Stimulated activated CD4-positive, alpha-beta T cell treated with anti-CD3 and anti-CD28 coated beads, Interleukin-12 subunit alpha, Interleukin-12 subunit beta, amount 100 ng/mL, for 4 hours (primary cell): ENCODE data around the gene PCED1A.
"Not testable (repeated sequence)": the region's sequence is repeated elsewhere in the genome, so short reads cannot be mapped to it uniquely, and the experiment has no call there.

Experiments
- DNase-seq: peaks from one replicate; pipeline ENCODE4 v3.0.0-alpha.2; 2020

The PCED1A gene

GRCh38 chr20:2865630-2866029, 25.2 kb upstream of the PCED1A start:
- DNase-seq: peak; percentile 36

GRCh38 chr20:2865101-2865500, 24.6 kb upstream of the PCED1A start:
- DNase-seq: no peak

GRCh38 chr20:2864626-2865025, 24.2 kb upstream of the PCED1A start:
- DNase-seq: no peak

- DNase-seq: no peak
These were observed 19.1 kb upstream of the PCED1A start for GRCh38 chr20:2859330-2860121.

- DNase-seq: no peak
These were observed 18.1 kb upstream of the PCED1A start for GRCh38 chr20:2858591-2858990.

GRCh38 chr20:2851086-2851485, 10.6 kb upstream of the PCED1A start:
- DNase-seq: no peak

- no peak for DNase-seq
These were observed 9.1 kb upstream of the PCED1A start for GRCh38 chr20:2849529-2849928.

- DNase-seq: no peak
These were observed 7.3 kb upstream of the PCED1A start for GRCh38 chr20:2847802-2848201.

GRCh38 chr20:2846698-2847097, 6.2 kb upstream of the PCED1A start:
- no peak for DNase-seq

GRCh38 chr20:2845607-2846006, 5.2 kb upstream of the PCED1A start:
- DNase-seq: no peak

- DNase-seq: peak; percentile 36
These were observed 594 bp upstream of the PCED1A start for GRCh38 chr20:2840967-2841531.

- no peak for DNase-seq
These were observed 720 bp downstream of the PCED1A start for GRCh38 chr20:2839732-2840137.

GRCh38 chr20:2838847-2839671, 1.4 kb downstream of the PCED1A start:
- no peak for DNase-seq

GRCh38 chr20:2838170-2838797, 2.2 kb downstream of the PCED1A start:
- DNase-seq: no peak

GRCh38 chr20:2837221-2837960, 3.1 kb downstream of the PCED1A start:
- no peak for DNase-seq

- DNase-seq: no peak
These were observed 4.4 kb downstream of the PCED1A start for GRCh38 chr20:2836035-2836434.

- no peak for DNase-seq
These were observed 5.1 kb downstream of the PCED1A start for GRCh38 chr20:2835331-2835796.

- DNase-seq: no peak
These were observed 5.9 kb downstream of the PCED1A start for GRCh38 chr20:2834401-2835110.

- DNase-seq: no peak
These were observed 6.7 kb downstream of the PCED1A start for GRCh38 chr20:2833761-2834160.

GRCh38 chr20:2831206-2831605, 9.2 kb downstream of the PCED1A start:
- not testable (repeated sequence) for DNase-seq

GRCh38 chr20:2829376-2829775, 11.1 kb downstream of the PCED1A start:
- DNase-seq: no peak

GRCh38 chr20:2826655-2827054, 13.8 kb downstream of the PCED1A start:
- no peak for DNase-seq
